K562 (cell line): ENCODE data around the gene SLC38A7. TPM values are rescaled to one million over a fixed set of nuclear protein-coding genes. Genes with fewer than 3 reads are reported as not detected.

Source experiments
- HCFC1 ChIP-seq: IDR thresholded peaks from 2 replicates; pipeline ENCODE4 v1.6.1; 2012; ENCODE audit warnings: low read depth, low read length, improper control_type of control experiment
- HIVEP1 ChIP-seq: fragments of 250-450 bp; sonication (Bioruptor Pico); IDR thresholded peaks from 2 replicates; pipeline ENCODE4 v1.4.0; 2020; ENCODE audit warnings: mild to moderate bottlenecking
- MCM7 ChIP-seq, 2 experiments: fragments of 450-650 bp; IDR thresholded peaks; 2 replicates each; pipeline ENCODE4 v1.6.1; 2016 to 2018
- MED1 ChIP-seq: sonication (generic); formaldehyde crosslinking; IDR thresholded peaks from 2 replicates; pipeline ENCODE4 v1.8.1; 2023; ENCODE audit warnings: missing genetic modification reagents, borderline replicate concordance
- MLX ChIP-seq, 2 experiments: fragments of 450-650 bp in 1 of 2; sonication (generic) in 1 of 2; formaldehyde crosslinking; conservative IDR thresholded peaks; 2 replicates each; pipeline versions ENCODE4 v1.4.0 to v1.8.1; 2020 to 2022; ENCODE audit warnings: mild to moderate bottlenecking in 1 of 2, missing genetic modification reagents in 1 of 2
- NONO ChIP-seq, 2 experiments: fragments of 200-400 bp in 1 of 2; fragments of 450-650 bp in 1 of 2; formaldehyde crosslinking in 1 of 2; IDR thresholded peaks; 2 replicates each; pipeline ENCODE4 v1.6.1; 2017; ENCODE audit warnings: low read depth in 2 of 2, mild to moderate bottlenecking in 2 of 2, moderate library complexity in 2 of 2, low read length in 1 of 2
- TAF1 ChIP-seq: IDR thresholded peaks from 2 replicates; pipeline ENCODE4 v1.6.1; 2011; ENCODE audit warnings: mild to moderate bottlenecking, low read length, moderate library complexity; ENCODE audit not compliant: insufficient read depth, control insufficient read depth, severe bottlenecking; ENCODE audit errors: extremely low read depth
- TGIF2 ChIP-seq: sonication (generic); formaldehyde crosslinking; IDR thresholded peaks from 2 replicates; pipeline ENCODE4 v1.8.1; 2022; ENCODE audit warnings: mild to moderate bottlenecking, missing genetic modification reagents, moderate library complexity
- VEZF1 ChIP-seq: fragments of 200-800 bp; sonication (Bioruptor generic); IDR thresholded peaks from 2 replicates; pipeline ENCODE4 v1.6.1; 2017; ENCODE audit warnings: missing genetic modification characterization, missing compliant biosample characterization
- ZBTB34 ChIP-seq: fragments of 250-450 bp; sonication (Bioruptor Pico); IDR thresholded peaks from 2 replicates; pipeline ENCODE4 v1.8.0; 2021; ENCODE audit warnings: mild to moderate bottlenecking, moderate library complexity
- ZNF175 ChIP-seq: fragments of 200-800 bp; sonication (Bioruptor generic); IDR thresholded peaks from 2 replicates; pipeline ENCODE4 v1.6.1; 2016; ENCODE audit warnings: low read depth, mild to moderate bottlenecking, missing genetic modification characterization, missing compliant biosample characterization
- ZNF511 ChIP-seq: sonication (generic); formaldehyde crosslinking; IDR thresholded peaks from 2 replicates; pipeline ENCODE4 v1.8.0; 2022; ENCODE audit warnings: mild to moderate bottlenecking, missing genetic modification reagents
- ZNF717 ChIP-seq: fragments of 250-450 bp; sonication (Bioruptor Pico); IDR thresholded peaks from 2 replicates; pipeline ENCODE4 v1.5.0; 2021
- ZNF780A ChIP-seq: fragments of 250-450 bp; sonication (Bioruptor Pico); IDR thresholded peaks from 2 replicates; pipeline ENCODE4 v1.5.0; 2021; ENCODE audit warnings: mild to moderate bottlenecking
- polyA plus RNA-seq, 8 experiments: library from polyadenylated mRNA; depleted of rRNA in 4 of 8; stranded (reverse) in 5 of 8; unstranded in 3 of 8; fragments of >200 nt; fragmentation: Nextera tagmentation in 2 of 8; fragmentation: Illumina TruSeq in 1 of 8; extraction: Ambion mirVana in 2 of 8; extraction: Trizol in 1 of 8; gene quantifications; 2 replicates each; pipeline versions ENCODE4 v1.2.1 to v1.2.3, GENCODE V29; 2011 to 2014; ENCODE audit warnings: inconsistent platforms in 1 of 8, missing spikeins in 1 of 8
- total RNA-seq, 7 experiments: library from RNA; depleted of rRNA in 6 of 7; stranded (reverse); fragments of >200 nt in 6 of 7; fragmentation: Illumina TruSeq in 2 of 7; extraction: Trizol in 2 of 7; gene quantifications; 2 replicates each; pipeline versions ENCODE4 v1.2.1 to v1.2.3, GENCODE V29; 2011 to 2021; ENCODE audit warnings: low replicate concordance in 1 of 7

The SLC38A7 gene
- total and polyA plus RNA-seq, 9 of the 15 experiments (the other 6 are each of a cell fraction or from before 2014, with no cell fraction given): 2.7 to 12.2 (median 6.5) TPM

GRCh38 chr16:58654560-58655214, 29.9 kb downstream of the SLC38A7 start (continued):
- TF ChIP-seq VEZF1 (CRISPR knock-in tag): no peak
- TF ChIP-seq ZBTB34 (CRISPR knock-in tag): no peak
- no peak for TF ChIP-seq MLX (CRISPR knock-in tag; conservative IDR thresholded peaks at IDR 0.05)
- TF ChIP-seq ZNF511 (CRISPR knock-in tag): no peak
- TF ChIP-seq HIVEP1: no peak
- no peak for TF ChIP-seq MED1 (CRISPR knock-in tag)
- peak; percentile 58; the same call in 1 of the 2 replicates for TF ChIP-seq ZNF175 (CRISPR knock-in tag)
- no peak for TF ChIP-seq TGIF2 (CRISPR knock-in tag)
- no peak for TF ChIP-seq TAF1
- no peak for TF ChIP-seq ZNF780A
- TF ChIP-seq ZNF717 (CRISPR knock-in tag): no peak
- no peak for TF ChIP-seq HCFC1
- no peak for TF ChIP-seq MCM7 (IDR thresholded peaks at IDR 0.05)
- no peak for TF ChIP-seq NONO (IDR thresholded peaks at IDR 0.05; ENCODE audit: low read depth in 2 of 2, low read length in 1 of 2)
